KBM-7 (cell line): ENCODE data around the gene BAZ1B.
"Not testable (repeated sequence)": the region's sequence is repeated elsewhere in the genome, so short reads cannot be mapped to it uniquely, and the experiment has no call there.

ENCODE experiments used
- DNase-seq: peaks from one replicate; pipeline ENCODE4 v3.0.0-alpha.2; 2015
- in situ Hi-C: fragments of 300-500 bp; cut with MboI; formaldehyde crosslinking; loops from 2 replicates; pipeline ENCODE4 v1.14.3; 2020; ENCODE audit warnings: low sequenced_read_pairs, low pct_unique_long_range_greater_than_20kb, mixed read lengths

The BAZ1B gene

GRCh38 chr7:73399185-73400050 lies 122.7 kb downstream of the BAZ1B start:
- DNase-seq, in situ Hi-C loops: not testable (repeated sequence)

GRCh38 chr7:73397521-73398281 lies 124.4 kb downstream of the BAZ1B start:
- in situ Hi-C loops: no loop called here
- no peak for DNase-seq

GRCh38 chr7:73395538-73396503 lies 126.3 kb downstream of the BAZ1B start:
- DNase-seq: no peak
- in situ Hi-C loops: no loop called here

GRCh38 chr7:73394422-73394821 lies 127.7 kb downstream of the BAZ1B start:
- no peak for DNase-seq
- in situ Hi-C loops: no loop called here

GRCh38 chr7:73391396-73391795 lies 130.7 kb downstream of the BAZ1B start:
- in situ Hi-C loops: no loop called here

More at GRCh38 chr7:73391396-73391795, 130.7 kb downstream of the BAZ1B start:
- DNase-seq: no peak
